Endothelial cell of hepatic sinusoid (primary cell): Measurements from ENCODE around the gene CDS2.

Experiments used
- in situ Hi-C: cut with HindIII; loops from 2 replicates; pipeline ENCODE4 v1.10.0; 2017; ENCODE audit warnings: low sequenced_read_pairs

CDS2 gene

GRCh38 chr20:5126512-5127203 lies at the start of gene CDS2:
Gene CDS2, plus strand, starts transcription at chr20:5127008. Its CDS starts 85 bp downstream, at chr20:5127093.
- in situ Hi-C loops, result no loop called here

GRCh38 chr20:5077761-5078387 lies 48.9 kb upstream of the CDS2 start:
- in situ Hi-C loops, result no loop called here

GRCh38 chr20:5078399-5078958 lies 48.3 kb upstream of the CDS2 start:
- in situ Hi-C loops, result no loop called here

- in situ Hi-C loops, result no loop called here
Observed at GRCh38 chr20:5080384-5080877, 46.4 kb upstream of the CDS2 start.

GRCh38 chr20:5085380-5085779 lies 41.4 kb upstream of the CDS2 start:
- in situ Hi-C loops, result no loop called here

- in situ Hi-C loops, result no loop called here
Observed at GRCh38 chr20:5088688-5089087, 38.1 kb upstream of the CDS2 start.

- in situ Hi-C loops, result no loop called here
Observed at GRCh38 chr20:5090191-5090590, 36.6 kb upstream of the CDS2 start.

- in situ Hi-C loops, result no loop called here
Observed at GRCh38 chr20:5091902-5092301, 34.9 kb upstream of the CDS2 start.

- in situ Hi-C loops, result no loop called here
Observed at GRCh38 chr20:5092765-5093339, 34.0 kb upstream of the CDS2 start.

- in situ Hi-C loops, result loop anchor here (5.0 kb wide), 1 partner anchor 33 kb away; no protein-coding TSS in a partner anchor
Observed at GRCh38 chr20:5095454-5095853, 31.4 kb upstream of the CDS2 start.

- in situ Hi-C loops, result loop anchor here (5.0 kb wide), 1 partner anchor 34 kb away; no protein-coding TSS in a partner anchor
Observed at GRCh38 chr20:5095931-5096330, 30.9 kb upstream of the CDS2 start.

GRCh38 chr20:5096463-5096862 lies 30.3 kb upstream of the CDS2 start:
- in situ Hi-C loops, result loop anchor here (5.0 kb wide), 1 partner anchor 34 kb away; no protein-coding TSS in a partner anchor

GRCh38 chr20:5099009-5099408 lies 27.8 kb upstream of the CDS2 start:
- in situ Hi-C loops, result loop anchor here (5.0 kb wide), 1 partner anchor 37 kb away; no protein-coding TSS in a partner anchor

GRCh38 chr20:5099909-5100308 lies 26.9 kb upstream of the CDS2 start:
- in situ Hi-C loops, result loop anchor here (5.0 kb wide), 1 partner anchor 38 kb away; no protein-coding TSS in a partner anchor

- in situ Hi-C loops, result no loop called here
Observed at GRCh38 chr20:5100684-5101347, 26.0 kb upstream of the CDS2 start.

- in situ Hi-C loops, result no loop called here
Observed at GRCh38 chr20:5104479-5104878, 22.3 kb upstream of the CDS2 start.

GRCh38 chr20:5109276-5109675 lies 17.5 kb upstream of the CDS2 start:
- in situ Hi-C loops, result no loop called here

GRCh38 chr20:5113615-5113986 lies 13.2 kb upstream of the CDS2 start:
- in situ Hi-C loops, result no loop called here

- in situ Hi-C loops, result no loop called here
Observed at GRCh38 chr20:5114403-5114802, 12.4 kb upstream of the CDS2 start.

GRCh38 chr20:5116875-5117274 lies 9.9 kb upstream of the CDS2 start:
- in situ Hi-C loops, result no loop called here
